ENCODE results near the gene RMDN2.

- TF ChIP-seq CTCF (IDR thresholded peaks at IDR 0.05; ENCODE audit: low read depth, low read length) (no peak), EZH2phosphoT487 (IDR thresholded peaks at IDR 0.05; ENCODE audit: low read depth) (no peak)
Observed at GRCh38 chr2:37886745-37887144, 38.3 kb upstream of the RMDN2 start.

Measured in OCI-LY3 (cell line).